Measurements from ENCODE around the gene ZNF92.
"Not testable (repeated sequence)": the region's sequence is repeated elsewhere in the genome, so short reads cannot be mapped to it uniquely, and the experiment has no call there.

The ZNF92 gene

DNA sequence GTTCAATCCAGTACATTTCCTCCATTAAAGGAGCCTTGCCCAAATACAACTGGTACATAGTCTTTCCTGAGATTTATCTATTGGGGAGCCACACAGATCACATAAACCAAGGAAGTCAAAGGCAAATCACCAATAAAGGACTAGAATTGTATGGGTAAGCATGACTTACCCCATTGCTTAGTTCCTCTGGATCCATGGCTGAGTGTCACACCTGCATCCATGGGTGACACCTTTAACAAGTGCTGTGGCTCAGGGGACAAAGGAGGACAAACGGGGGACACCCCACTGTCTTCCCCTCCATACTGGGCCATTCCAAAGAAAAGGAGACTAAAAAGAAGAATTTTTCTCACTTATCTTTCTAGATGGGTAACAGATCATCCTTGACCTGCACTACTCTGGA is 30.4 kb downstream of the ZNF92 start:
- Histone ChIP-seq H2AFZ (ENCODE audit: low read length) (no peak overlapping the region), H3K9ac (ENCODE audit: low read length) (no peak overlapping the region), H3K36me3 (ENCODE audit: insufficient read depth, low read length) (peaks cover 21% of the 10 kb centered on the region), H3K4me2 (ENCODE audit: low read length) (no peak overlapping the region), H3K4me3 (ENCODE audit: low read depth, low read length, poor library complexity, severe bottlenecking) (no peak overlapping the region), H3K27me3 (ENCODE audit: insufficient read depth, low read length) (no peaks in the 10 kb centered on the region), H3K9me3 (ENCODE audit: low read length) (peaks cover 42% of the 10 kb centered on the region), H4K20me1 (ENCODE audit: insufficient read depth, low read length) (no peaks in the 10 kb centered on the region), H3K27ac (ENCODE audit: low read depth, low read length, poor library complexity, severe bottlenecking) (no peak overlapping the region), H3F3A (ENCODE audit: insufficient read depth, low read length) (no peaks in the 10 kb centered on the region), H3K9me2 (ENCODE audit: low read depth, low read length) (no peaks in the 10 kb centered on the region), H3K4me1 (ENCODE audit: insufficient read depth, low read length, severe bottlenecking) (no peaks in the 10 kb centered on the region), H3K79me2 (ENCODE audit: insufficient read depth, low read length) (no peaks in the 10 kb centered on the region)
- TF ChIP-seq EZH2 (IDR thresholded peaks at IDR 0.05; ENCODE audit: borderline replicate concordance, low read length) = no peak
- no peak for TF ChIP-seq CTCF (IDR thresholded peaks at IDR 0.05; ENCODE audit: low read length)

DNA sequence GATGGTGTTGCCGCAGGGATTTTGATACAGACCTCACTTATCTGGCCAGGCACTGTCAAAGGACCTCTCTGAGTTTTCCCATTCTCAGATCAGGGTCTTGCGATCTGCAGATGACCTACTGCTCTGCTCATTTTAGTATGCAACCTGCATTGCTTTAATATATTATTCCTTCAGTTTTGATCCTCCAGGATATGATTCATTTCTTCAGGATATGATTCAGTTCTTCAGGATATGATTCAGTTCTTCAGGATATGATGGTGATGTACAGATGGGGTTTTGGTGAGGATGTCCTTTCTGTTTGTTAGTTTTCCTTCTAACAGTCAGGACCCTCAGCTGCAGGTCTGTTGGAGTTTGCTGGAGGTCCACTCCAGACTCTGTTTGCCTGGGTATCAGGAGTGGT is 33.1 kb downstream of the ZNF92 start:
- H3K9me3 ChIP-seq (ENCODE audit: low read length) = peaks cover 28% of the 10 kb centered on the region
- not testable (repeated sequence) for H4K20me1 ChIP-seq (ENCODE audit: insufficient read depth, low read length); H3K27me3 ChIP-seq (ENCODE audit: insufficient read depth, low read length); H3K36me3 ChIP-seq (ENCODE audit: insufficient read depth, low read length); H3K4me3 ChIP-seq (ENCODE audit: low read depth, low read length, poor library complexity, severe bottlenecking); H3F3A ChIP-seq (ENCODE audit: insufficient read depth, low read length); H3K4me2 ChIP-seq (ENCODE audit: low read length); H2AFZ ChIP-seq (ENCODE audit: low read length); H3K4me1 ChIP-seq (ENCODE audit: insufficient read depth, low read length, severe bottlenecking); H3K9ac ChIP-seq (ENCODE audit: low read length); H3K9me2 ChIP-seq (ENCODE audit: low read depth, low read length); H3K79me2 ChIP-seq (ENCODE audit: insufficient read depth, low read length); H3K27ac ChIP-seq (ENCODE audit: low read depth, low read length, poor library complexity, severe bottlenecking)

GRCh38 chr7:65409363-65409762 is 35.7 kb downstream of the ZNF92 start:
- H3K79me2 ChIP-seq (ENCODE audit: insufficient read depth, low read length) = no peaks in the 10 kb centered on the region
- H3K4me2 ChIP-seq (ENCODE audit: low read length) = no peak overlapping the region
- no peak overlapping the region for H3K27ac ChIP-seq (ENCODE audit: low read depth, low read length, poor library complexity, severe bottlenecking)
- H3K9ac ChIP-seq (ENCODE audit: low read length) = no peak overlapping the region
- H3K4me3 ChIP-seq (ENCODE audit: low read depth, low read length, poor library complexity, severe bottlenecking) = no peak overlapping the region
- no peaks in the 10 kb centered on the region for H4K20me1 ChIP-seq (ENCODE audit: insufficient read depth, low read length)
- H3K9me3 ChIP-seq (ENCODE audit: low read length) = peaks cover 25% of the 10 kb centered on the region
- no peaks in the 10 kb centered on the region for H3K36me3 ChIP-seq (ENCODE audit: insufficient read depth, low read length)
- TF ChIP-seq EZH2 (IDR thresholded peaks at IDR 0.05; ENCODE audit: borderline replicate concordance, low read length) = no peak
- no peak for TF ChIP-seq CTCF (IDR thresholded peaks at IDR 0.05; ENCODE audit: low read length)
- no peaks in the 10 kb centered on the region for H3K4me1 ChIP-seq (ENCODE audit: insufficient read depth, low read length, severe bottlenecking)
- H2AFZ ChIP-seq (ENCODE audit: low read length) = no peak overlapping the region
- no peaks in the 10 kb centered on the region for H3K27me3 ChIP-seq (ENCODE audit: insufficient read depth, low read length)
- H3F3A ChIP-seq (ENCODE audit: insufficient read depth, low read length) = no peaks in the 10 kb centered on the region
- H3K9me2 ChIP-seq (ENCODE audit: low read depth, low read length) = no peaks in the 10 kb centered on the region

- Histone ChIP-seq H3K9me2 (ENCODE audit: low read depth, low read length) (no peaks in the 10 kb centered on the region), H3K9me3 (ENCODE audit: low read length) (peaks cover 10% of the 10 kb centered on the region), H3K36me3 (ENCODE audit: insufficient read depth, low read length) (no peaks in the 10 kb centered on the region), H4K20me1 (ENCODE audit: insufficient read depth, low read length) (no peaks in the 10 kb centered on the region), H3K27me3 (ENCODE audit: insufficient read depth, low read length) (no peaks in the 10 kb centered on the region), H3K9ac (ENCODE audit: low read length) (no peak overlapping the region), H3F3A (ENCODE audit: insufficient read depth, low read length) (no peaks in the 10 kb centered on the region), H3K4me1 (ENCODE audit: insufficient read depth, low read length, severe bottlenecking) (no peaks in the 10 kb centered on the region), H3K79me2 (ENCODE audit: insufficient read depth, low read length) (no peaks in the 10 kb centered on the region), H2AFZ (ENCODE audit: low read length) (no peak overlapping the region), H3K4me3 (ENCODE audit: low read depth, low read length, poor library complexity, severe bottlenecking) (no peak overlapping the region), H3K27ac (ENCODE audit: low read depth, low read length, poor library complexity, severe bottlenecking) (no peak overlapping the region), H3K4me2 (ENCODE audit: low read length) (no peak overlapping the region)
- no peak for TF ChIP-seq CTCF (IDR thresholded peaks at IDR 0.05; ENCODE audit: low read length)
- TF ChIP-seq EZH2 (IDR thresholded peaks at IDR 0.05; ENCODE audit: borderline replicate concordance, low read length) = no peak
Measured at GRCh38 chr7:65411249-65411648, 37.6 kb downstream of the ZNF92 start.

All from OCI-LY1 (cell line).